Measurements from ENCODE around the gene ZXDA.

GRCh38 chrX:57902633-57903032, 7.6 kb downstream of the ZXDA start:
- TF ChIP-seq CTCF (conservative IDR thresholded peaks at IDR 0.05 in 1 of 2, IDR thresholded peaks at IDR 0.05 in 1 of 2; ENCODE audit: low read depth in 1 of 2, low read length in 2 of 2), result no peak
- TF ChIP-seq EZH2 (IDR thresholded peaks at IDR 0.05; ENCODE audit: low read length, missing control alignments), result no peak
